UCSD-AML1 (cell line): ENCODE results near the gene CST1.
"Not testable (repeated sequence)": the region's sequence is repeated elsewhere in the genome, so short reads cannot be mapped to it uniquely, and the experiment has no call there.

ENCODE experiments used
- DNase-seq: peaks from one replicate; lab custom pipeline; 2025; ENCODE audit not compliant: unreplicated experiment; lab: John Stamatoyannopoulos, UW

Gene CST1, protein sequence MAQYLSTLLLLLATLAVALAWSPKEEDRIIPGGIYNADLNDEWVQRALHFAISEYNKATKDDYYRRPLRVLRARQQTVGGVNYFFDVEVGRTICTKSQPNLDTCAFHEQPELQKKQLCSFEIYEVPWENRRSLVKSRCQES

DNA sequence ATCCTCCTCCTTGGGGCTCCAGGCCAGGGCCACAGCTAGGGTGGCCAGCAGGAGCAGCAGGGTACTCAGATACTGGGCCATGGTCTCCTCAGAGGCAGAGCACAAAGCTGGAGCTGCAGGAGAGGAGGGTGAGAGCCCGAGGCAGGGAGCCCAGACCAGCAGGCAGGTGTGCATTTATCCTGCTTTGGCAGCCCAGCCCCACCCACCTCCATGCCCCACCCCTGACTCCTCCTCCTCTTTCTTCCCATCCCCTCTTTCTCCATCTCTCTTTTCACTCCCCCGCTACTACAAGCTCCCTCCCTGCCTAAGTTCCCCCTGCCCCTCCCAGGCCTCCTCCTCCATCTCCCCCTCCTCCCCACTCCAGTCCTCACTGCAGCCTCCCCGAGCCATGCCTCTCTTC, at the start of gene CST1:
TSS of gene CST1 (minus strand) at position 150 of the 400 bp plus-strand sequence. CDS start at position 81, 69 bp downstream.
- DNase-seq, result not testable (repeated sequence)

DNA sequence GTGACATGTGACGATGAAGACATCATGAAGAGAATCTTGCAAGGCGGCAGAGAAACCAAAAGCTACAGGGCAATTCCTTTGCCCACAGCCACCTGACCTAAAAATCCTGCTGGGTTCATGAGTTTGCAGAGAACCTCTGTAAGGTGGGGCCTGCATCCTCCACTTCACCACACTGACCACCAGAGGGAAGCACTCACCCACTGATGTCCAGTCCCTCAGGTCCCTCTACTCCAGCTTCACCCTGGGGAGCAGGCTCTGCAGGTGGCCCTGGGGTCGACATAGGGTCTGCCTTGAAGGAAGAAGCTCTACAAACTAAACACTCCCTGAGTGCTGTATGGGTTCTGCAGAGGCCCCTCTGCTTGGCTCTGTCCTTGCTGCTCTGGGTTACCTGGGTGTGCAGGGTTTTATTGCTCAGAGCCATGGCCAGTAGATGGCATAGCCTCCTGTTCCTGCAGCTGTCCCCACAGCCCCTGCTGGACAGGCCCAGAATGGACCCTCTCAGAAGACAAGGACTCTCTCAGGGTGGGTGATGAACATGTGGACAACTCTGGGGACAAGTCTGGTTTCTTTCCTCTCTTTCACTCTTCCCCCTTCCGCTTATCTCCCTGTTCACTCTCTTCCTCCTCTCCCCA, 48.6 kb upstream of the CST1 start:
- peak; percentile 24 for DNase-seq

- no peak for DNase-seq
Observed at GRCh38 chr20:23795526-23795925, 44.8 kb upstream of the CST1 start.

DNA sequence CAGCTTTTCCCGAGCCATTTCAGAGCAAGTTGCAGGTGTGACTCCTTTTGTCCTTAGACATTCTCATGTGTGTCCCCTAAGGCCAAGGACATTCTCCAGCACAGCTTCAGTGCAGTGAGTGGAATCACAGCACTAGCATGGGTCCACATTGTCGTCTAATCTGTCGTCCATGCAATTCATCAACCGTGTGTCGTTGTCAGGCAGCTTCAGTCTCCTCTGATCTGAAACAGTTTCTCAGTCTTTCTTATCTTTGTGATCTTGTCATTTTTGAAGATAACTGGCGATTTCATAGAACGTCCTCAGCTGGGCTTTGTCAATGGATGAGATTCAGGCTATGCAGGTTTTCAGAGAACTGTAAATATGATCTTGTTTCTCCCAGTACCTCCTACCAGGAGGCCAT, 44.1 kb upstream of the CST1 start:
- DNase-seq, result no peak

GRCh38 chr20:23794065-23794464, 43.3 kb upstream of the CST1 start:
- no peak for DNase-seq

DNA sequence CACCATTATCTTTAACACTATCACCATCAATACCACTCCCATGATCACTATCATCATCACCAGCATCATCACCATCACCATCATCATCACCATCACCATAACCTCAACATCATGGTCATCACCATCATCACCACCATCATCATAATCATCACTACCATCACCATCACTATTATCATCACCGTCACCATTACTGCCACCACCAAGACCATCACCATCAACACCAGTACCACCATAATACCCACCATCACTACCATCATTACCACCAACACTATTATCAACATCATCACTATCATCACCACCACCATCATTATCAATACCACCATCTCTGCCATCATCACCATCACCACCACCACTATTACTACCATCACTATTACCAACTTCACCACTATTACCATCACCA, 32.7 kb upstream of the CST1 start:
- DNase-seq, result no peak

DNA sequence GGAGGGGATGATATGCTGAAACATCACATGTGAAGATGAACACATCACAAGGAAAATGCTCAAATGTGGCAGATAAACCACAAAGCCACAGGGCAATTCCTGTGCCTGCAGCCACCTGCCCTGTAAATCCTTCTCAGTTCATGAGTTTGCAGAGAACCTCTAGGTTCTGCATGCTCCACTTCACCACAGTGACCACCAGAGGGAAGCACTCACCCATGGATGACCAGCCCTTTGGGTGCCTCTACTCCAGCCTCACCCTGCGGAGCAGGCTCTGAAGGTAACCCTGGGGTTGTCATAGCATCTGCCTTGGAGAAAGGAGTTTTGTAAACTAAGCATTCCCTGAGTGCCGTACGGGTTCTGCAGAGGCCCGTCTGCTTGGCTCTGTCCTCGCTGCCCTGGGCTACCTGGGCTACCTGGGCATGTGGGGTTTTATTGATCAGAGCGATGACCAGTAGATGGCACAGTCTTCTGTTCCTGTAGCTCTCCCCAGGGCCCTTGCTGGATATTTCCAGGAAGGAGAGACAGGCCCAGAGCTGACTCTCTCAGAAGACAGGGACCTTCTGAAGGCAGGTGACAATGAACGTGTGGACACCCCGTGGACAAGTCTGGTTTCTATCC, 31.7 kb upstream of the CST1 start:
- DNase-seq, result peak; percentile 23

- DNase-seq, result not testable (repeated sequence)
Observed at GRCh38 chr20:23778676-23779075, 27.9 kb upstream of the CST1 start.

GRCh38 chr20:23777380-23777779, 26.6 kb upstream of the CST1 start:
- not testable (repeated sequence) for DNase-seq

DNA sequence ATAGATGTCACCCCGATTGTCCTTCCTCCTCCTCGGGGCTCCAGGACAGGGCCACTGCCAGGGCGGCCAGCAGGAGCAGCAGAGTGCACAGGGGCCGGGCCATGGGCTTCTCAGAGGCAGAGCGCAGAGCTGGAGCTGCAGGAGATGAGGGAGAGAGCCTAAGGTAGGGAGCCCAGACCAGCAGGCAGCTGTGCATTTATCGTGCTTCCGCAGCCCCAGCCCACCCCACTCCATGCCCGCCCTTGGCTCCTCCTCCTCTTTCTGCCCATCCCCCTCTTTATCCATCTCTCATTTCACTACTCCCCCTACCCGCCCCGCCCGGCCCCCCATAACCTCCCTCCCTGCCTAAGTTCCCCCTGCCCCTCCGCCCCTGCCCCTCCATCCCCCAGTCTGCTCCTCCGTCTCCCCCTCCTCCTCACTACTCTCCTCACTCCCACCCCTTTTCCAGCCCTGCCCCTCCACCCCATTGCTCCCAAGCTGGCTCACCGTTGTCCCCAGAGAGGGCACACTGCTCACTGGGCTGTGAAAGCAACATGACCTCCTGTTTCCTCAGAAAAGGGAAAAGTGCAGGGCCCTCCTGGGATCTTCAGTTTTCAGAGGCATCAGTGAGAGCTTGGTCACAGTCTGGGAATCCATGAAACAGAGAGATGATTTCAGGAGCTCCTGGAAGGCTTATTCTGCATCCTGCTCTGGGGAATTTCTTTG, 25.5 kb upstream of the CST1 start:
- no peak for DNase-seq

GRCh38 chr20:23774081-23774480, 23.3 kb upstream of the CST1 start:
- DNase-seq, result no peak

DNA sequence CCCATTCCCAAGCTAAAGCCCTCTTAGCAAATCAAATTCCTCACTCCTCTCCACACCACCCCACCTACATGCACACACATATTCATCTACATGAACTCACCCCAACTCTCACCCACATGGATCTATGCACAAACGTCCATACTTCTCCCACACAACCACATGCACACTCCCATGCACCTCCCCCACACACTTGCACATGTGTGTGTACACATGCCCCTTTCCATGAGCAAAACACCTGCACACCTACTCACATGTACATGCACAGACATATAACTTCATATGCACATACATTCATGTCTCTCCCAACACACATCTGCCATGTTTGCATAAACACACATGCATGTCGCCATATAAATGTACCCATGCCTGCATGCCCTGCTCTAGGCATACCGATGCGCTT, 22.8 kb upstream of the CST1 start:
- DNase-seq, result no peak

DNA sequence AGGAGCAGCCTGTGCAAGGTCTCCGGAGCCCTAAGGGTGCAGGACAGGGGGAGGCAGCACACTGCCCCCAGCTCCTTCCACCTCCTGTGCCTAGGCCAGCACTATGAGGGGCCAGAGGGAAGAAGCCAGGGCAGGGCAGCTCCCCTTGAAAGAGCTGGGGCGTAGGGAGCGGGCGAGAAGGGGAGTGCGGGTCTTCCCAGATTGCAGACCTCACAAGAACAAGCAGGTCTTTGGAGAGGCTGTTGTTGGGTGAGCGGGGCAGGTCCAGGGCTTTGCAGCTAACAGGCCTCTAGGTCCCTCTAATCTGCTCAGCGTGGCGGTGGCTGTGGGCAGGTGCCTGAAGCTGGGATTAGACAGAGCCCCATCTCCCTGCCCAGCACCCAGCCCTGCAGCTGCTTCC, 22.4 kb upstream of the CST1 start:
- DNase-seq, result no peak

DNA sequence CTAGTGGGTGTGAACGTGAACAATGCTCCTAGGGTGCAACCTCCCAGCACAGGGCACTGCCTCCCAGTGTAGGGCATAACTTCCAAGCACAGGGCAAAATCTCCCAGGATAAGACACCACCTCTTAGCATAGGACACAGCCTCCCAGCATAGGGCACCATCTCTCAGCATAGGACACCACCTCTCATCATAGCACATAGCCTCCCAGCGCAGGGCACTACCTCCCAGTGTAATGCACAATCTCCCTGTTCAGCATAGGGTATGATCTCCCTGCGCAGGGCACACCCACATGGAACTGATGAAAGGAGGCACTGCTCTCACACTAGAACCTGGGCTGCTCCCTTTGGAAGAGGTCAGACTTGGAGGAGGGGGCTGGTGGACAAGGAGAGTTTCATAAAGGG, 21.3 kb upstream of the CST1 start:
- DNase-seq, result no peak

- no peak for DNase-seq
Observed at GRCh38 chr20:23770384-23770783, 19.6 kb upstream of the CST1 start.

DNA sequence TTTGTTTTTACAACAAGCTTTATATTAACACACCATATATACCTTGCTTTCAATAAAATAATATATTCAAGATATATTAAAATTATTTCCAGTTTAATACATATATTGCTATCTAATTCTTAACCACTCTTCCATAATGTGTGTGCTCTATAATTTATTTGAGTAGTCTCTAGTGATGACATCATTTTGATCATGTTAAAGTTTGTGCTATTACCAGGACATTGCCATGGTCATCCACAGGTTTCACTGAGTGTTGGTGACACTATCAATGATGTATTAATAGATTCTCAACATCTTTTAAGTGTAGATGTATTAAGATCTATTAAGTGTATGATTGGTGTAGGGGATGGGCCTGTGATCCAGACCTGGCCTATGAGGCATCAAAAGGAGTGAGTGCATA, 17.8 kb upstream of the CST1 start:
- DNase-seq, result not testable (repeated sequence)

GRCh38 chr20:23766531-23766930, 15.8 kb upstream of the CST1 start:
- no peak for DNase-seq

DNA sequence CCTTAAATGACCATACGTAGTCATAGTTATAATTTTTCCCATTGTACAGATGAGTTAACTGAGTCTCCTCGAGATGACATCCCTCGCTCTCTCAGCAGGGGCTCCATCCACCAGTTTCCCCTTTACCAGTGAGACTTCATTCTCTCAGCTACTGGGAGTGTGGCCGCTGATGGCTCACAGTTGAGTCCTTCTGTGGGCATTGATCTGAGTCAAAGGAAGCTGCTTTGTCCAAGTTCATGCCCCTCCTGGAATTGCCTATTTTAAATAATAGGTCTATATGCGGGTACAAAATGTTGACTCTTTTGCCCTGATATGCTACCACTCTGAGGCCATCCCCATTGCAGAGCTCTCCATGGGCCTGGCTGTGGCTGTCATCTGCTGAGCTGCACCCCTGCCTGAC, 14.8 kb upstream of the CST1 start:
- no peak for DNase-seq

DNA sequence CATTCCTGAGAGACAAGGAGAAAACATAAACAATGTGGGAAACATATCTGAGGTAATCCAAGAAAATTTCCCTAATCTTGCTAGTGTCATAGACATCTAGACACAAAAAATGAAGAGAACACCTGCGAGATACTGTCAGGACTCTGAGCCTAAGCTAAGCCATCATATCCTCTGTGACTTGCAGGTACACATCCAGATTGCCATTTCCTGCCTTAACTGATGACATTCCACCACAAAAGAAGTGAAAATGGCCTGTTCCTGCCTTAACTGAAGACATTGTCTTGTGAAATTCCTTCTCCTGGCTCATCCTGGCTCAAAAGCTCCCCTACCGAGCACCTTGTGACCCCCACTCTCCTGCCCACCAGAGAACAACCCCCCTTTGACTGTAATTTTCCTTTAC, 13.9 kb upstream of the CST1 start:
- DNase-seq, result not testable (repeated sequence)

GRCh38 chr20:23763345-23763744, 12.6 kb upstream of the CST1 start:
- no peak for DNase-seq

GRCh38 chr20:23759306-23759940, 8.7 kb upstream of the CST1 start:
- DNase-seq, result no peak

- DNase-seq, result not testable (repeated sequence)
Observed at GRCh38 chr20:23756792-23757191, 6.1 kb upstream of the CST1 start.
